Non-pigmented ciliary epithelial cell (primary cell): ENCODE data around the gene TEX19.

Experiments
- DNase-seq: peaks from one replicate; pipeline ENCODE4 v3.0.0-alpha.2; 2010; ENCODE audit warnings: low read depth

Gene TEX19

DNA sequence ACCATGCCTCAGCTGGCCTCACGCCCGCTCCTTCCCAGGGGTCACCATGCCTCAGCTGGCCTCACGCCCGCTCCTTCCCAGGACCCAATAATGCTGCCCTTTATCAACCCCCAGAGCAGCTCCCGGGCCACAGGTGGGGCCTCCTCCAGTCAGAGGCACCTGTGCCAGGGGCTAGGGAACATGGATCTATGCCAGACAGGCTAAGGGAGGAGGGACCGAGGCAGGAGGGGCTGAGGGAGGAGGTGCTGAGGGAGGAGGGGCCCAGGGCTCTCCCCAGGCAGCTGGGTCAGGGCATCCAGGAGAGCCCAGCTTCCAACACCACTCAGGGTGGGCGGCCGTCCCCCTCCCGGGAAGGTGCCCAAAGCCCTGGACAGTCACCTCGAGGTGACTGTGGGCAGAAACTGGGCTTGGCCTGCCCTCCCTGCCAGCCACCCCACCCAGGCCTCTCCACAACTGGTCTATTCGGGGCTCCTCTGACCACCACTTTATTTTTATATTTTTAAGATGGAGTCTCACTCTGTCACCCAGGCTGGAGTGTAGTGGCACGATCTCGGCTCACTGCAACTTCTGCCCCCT, 31.9 kb downstream of the TEX19 start:
- DNase-seq, result no peak

DNA sequence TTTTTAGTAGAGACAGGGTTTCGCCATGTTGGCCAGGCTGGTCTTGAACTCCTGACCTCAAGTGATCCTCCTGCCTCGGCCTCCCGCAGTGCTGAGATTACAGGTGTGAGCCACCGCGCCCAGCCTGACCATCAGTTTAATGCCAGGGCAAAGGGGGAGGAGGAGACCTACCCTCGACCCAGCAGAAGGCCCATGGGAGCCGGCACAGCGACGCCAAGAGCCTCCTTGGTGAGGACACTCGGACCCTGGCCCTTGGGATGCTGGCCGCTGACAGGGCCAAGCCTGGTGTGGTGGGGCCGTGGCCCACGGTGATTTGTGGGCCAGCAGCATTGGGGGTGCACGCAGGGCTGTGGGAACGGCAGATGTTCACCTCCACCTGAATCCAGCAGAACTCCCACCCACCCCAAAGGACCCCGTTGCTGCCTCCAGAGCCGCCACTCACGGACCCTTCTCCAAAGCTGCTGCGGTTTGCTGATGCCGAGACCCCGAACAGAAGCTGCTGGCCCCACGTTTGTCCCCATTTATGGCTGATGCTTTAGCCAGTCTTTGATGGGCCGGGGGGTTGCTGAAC, 32.5 kb downstream of the TEX19 start:
- DNase-seq, result no peak

DNA sequence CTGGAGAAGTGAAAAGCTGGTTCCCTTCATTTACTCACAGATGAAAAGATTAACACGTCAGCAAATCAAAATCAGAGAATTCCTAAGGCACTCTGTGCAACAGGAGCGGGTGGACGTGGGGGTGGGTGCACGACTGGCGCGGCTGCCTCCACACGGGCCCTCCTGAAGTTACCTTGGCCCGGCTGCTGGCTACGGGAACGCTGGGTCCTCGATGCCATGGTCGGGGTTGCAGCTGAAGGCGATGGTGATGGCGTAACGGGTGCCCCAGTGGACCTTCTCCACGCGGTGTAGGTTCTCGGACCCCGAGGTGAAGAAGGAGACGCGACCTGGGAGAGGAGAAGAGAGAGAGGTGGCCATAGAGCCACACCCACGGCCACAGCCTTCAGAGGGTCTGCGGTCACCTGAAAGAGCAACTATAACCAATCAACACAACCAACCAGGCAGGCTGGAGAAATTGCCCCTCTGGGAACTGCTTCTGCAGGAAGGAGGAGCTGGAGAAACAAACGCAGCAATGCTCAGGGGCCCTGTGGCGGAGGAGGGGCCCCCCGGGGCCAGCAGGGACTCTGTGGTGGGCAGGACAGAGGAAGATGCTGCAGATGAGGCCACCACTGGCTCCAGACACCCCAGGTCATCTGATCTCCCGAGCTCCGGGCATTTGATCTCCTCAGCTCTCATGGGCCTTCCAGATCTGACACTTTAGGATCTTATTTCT, 33.3 kb downstream of the TEX19 start:
- DNase-seq, result no peak

DNA sequence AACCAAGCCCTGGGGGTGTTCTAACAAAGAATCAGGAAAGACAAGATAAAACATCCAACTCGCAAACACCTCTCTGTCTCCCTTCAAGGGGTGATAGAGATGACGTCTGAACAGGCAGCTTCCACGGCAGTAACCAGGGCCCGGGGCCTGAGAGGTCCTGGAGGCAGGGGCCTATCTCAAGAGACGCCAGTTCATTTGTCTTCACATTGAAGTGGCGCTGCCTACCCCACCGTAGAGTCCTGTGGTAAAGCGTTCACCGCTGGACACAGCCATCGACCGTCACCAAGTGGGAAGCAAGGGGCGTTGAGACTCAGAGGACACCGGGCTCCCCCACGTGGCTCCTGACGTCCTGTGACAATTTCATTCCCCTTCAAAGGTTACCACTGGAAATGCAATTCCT, 33.9 kb downstream of the TEX19 start:
- DNase-seq, result no peak

DNA sequence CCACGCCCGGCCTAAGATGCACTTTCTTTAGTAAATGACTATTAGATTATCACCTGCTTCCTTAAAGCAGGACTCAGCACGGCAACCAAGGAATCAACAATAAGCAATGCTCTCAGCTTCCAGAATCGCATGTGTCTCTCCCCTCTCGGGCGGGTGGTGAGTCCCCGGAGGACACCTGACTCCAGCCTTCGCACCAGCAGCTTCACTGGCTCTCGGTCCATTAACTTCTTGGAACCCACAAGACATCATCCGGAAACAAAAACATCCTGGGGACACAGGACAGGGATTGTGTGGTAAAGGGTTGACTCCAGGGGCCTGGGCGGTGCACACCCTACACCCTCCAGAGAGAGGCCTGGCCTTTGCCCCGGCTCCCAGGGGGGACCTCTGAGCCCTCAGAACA, 35.2 kb downstream of the TEX19 start:
- DNase-seq, result no peak

DNA sequence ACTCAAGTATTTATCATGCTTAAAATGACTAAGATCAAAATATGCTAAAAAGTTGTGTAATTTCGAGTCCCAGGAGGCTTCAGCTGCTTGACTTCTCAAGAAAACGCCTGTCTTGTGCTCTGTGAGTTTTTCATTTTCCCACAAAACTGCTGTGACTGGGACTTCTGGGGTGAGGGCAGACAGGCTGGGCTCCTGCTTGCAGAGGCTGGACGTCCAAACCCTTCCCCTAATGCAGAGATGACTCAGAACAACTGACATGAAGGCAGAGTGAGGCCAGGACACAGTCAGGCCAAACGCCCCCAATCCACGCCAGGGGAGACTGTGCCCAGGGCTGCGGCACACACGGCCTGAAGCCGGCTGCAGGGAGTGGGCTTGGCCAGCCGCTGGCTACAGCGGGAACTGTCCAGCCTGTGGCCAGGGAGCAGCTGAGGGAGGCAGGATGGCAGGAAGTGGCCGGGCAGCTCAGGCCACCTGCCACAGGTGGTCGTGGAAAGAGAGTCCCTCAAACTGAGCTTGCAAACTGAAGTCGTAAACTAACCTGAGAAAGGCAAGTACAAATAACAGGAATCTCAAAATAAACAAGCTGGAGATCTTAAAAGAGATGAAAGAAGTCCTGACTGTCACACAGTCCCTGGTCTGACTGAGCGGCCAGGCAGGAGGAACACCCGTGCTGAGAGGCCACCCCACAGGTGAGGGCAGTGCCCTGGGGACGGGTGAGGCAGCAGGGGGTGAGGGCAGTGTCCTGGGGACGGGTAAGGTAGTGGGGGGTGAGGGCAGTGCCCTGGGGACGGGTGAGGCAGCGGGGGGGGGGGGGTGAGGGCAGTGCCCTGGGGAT, 37.8 kb downstream of the TEX19 start:
- peak; percentile 34 for DNase-seq

DNA sequence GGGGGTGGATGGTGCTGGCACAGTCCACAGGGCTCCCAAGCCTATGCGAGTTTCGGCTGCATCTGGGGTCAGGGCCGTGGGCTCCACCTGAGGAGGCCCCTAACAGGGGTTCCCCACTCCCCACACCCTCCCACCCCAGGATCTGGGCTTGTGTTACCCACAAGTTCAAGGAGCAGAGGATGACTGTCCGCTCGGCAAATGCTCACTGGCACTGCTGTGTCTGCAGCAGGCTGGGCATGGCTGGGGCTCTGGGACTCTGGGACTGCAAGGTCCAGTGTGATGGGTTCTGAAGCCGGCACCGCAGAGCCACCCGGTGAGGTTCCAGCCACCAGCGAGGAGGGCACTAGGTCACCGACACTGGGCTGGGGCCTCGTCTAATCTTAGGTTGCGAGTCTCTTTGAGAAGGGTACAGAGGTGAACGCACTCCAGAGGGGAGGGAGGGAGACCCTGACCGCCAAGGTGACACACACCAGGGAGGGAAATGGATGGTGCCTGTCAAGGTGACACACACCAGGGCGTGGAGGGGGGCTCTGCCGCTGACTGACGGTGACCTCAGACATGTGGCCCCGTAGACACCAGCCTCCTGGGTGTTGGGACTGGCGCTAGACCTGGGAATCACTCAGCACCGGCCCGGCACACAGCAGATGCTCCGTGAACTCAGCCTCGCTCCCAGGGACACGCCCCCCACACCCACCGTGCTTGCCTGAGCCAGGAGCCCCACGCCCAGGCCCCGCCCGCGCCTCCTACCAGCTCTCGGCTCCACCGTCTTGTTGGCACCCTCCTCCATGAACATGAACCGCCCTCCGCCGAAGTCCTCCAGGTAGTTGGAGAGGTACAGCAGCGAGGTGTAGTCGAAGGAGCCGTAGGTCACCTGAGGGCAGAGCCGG, 38.6 kb downstream of the TEX19 start:
- DNase-seq, result no peak

DNA sequence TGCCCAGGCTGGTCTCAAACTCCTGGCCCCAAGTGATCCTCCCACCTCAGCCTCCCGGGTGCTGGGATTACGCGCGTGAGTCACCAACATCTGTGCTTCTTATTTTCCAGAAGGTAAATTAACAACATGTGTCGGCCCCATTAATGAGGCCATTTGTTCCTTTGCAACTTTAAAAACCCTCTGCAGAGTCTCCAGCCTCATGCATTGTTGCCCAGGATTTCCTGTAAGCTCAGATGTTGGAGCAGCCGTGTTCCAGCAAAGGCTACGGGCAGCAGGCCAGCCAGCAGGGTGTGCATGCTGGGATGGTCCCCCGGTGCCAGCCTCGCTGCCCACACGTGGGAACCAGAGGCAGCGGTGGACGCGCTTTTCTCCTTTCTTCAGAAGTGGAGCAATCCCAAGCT, 40.0 kb downstream of the TEX19 start:
- no peak for DNase-seq

DNA sequence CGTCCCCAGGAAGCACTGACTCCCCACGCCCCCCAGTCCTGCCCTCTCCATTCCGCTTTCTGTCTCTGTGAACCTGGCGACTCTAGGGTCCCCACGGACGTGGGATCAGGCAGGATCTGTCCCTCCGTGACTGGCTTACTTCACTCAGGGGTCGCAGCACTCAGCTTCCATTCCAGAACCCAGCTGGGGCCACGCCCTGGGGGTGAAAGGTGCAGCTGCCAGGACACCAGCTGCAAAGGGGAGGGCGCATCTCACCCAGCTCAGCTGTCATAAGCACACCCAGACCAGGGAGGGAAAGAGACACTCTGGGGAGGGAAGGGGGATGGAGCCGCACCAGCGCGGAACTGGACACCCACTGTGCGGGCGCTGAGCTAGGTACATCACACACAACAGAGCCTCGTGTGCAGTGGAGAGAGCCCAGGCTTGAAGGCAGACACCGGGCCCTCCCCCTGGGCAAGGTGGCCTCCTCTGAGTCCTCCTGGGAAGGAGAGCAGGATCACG, 40.6 kb downstream of the TEX19 start:
- no peak for DNase-seq

DNA sequence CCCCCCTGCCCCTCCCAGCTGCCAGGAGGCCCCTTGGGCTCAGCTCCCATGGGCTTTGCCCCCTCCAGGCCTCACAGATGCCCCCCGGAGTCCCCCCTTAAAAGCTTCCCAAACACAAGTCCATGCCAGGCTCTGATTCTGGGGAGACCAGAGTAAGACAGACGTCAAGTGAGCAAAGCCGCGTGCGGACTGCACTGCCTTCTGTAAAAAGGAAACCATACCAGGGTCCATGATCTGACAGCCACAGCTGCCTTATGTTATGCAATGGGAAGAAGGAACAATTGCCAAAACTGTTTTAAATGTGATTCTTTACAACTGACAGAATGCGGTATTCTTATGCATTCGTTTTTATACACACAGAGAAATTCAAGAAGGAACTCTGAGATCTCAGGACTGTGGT, 41.2 kb downstream of the TEX19 start:
- DNase-seq, result no peak

DNA sequence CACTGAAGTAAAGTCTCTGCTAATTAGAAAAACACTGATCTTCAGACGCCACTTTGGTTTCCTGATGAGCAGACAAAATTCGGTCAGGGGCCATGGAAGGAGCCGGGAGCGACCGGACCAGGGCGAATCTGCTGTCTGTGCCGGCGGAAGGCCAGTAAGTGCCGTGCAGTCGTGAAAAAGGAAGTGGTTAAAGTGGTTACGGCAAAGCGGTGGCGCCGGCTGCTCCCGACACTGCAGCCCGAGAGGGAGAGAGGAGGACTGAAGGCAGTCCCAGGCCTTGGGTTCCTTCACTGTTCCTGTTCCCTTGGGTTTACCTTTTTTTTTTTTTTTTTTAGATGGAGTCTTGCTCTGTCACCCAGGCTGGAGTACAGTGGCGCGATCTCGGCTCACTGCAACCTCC, 41.8 kb downstream of the TEX19 start:
- no peak for DNase-seq

DNA sequence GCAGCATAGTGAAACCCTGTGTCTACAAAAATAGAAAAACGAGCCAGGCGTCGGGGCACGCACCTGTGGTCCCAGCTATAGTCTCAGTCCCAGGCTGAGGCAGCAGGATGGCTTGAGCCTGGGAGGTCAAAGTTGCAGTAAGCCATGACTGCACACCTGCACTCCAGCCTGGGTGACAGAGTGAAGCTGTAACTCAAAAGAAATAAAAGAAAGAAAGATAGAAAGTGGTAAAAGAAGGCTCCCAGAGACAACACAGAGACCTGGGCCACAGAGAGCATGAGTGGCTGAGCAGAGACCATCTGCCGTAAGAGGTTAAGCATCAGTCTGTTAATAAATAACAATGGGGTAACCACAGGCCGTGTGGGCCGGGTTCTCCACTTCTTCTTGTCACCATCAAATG, 43.8 kb downstream of the TEX19 start:
- no peak for DNase-seq

DNA sequence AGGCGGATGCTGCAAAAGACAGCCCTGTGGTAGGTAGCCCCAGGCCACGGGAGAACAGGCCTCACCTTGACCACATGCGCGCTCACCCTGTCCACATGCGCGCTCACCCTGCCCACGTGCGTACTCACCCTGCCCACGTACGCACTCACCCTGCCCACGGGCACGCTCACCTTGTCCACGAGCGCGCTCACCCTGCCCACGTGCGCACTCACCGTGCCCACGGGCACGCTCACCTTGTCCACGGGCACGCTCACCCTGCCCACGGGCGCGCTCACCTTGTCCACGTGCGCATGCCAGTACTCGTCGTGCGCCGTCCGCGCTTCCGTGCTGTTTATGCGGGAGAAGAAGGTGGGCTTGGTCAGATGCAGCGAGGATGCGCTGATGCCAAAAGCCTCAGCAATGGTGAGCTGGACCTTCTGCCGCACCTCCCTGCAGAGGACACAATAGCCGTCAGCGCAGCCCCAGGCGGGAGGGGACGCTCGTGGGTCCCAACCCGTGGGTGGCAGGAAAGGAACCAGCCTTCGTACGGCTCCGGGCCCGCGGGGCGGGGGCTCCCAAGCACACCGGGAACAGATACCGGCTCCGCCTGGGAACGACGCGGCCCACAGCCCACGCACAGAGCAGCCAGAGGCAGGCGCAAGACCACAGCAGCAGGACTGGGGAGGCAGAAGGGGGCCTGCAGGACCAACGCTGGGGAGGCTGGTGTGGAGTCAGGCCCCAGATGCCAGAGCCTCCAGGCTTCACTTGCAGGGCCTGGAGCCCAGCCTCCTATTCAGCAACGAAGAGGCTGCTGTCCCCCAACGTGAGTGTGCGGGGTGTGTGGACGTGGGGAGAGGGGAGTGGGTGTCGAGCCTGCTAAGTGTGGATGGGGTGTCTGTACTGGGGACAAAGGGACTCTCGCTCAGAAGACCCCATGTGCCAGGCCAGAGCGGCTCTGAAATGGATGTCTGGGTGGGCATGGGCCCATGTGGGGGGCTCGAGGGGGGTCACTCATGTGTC, 44.9 kb downstream of the TEX19 start:
- DNase-seq, result no peak

DNA sequence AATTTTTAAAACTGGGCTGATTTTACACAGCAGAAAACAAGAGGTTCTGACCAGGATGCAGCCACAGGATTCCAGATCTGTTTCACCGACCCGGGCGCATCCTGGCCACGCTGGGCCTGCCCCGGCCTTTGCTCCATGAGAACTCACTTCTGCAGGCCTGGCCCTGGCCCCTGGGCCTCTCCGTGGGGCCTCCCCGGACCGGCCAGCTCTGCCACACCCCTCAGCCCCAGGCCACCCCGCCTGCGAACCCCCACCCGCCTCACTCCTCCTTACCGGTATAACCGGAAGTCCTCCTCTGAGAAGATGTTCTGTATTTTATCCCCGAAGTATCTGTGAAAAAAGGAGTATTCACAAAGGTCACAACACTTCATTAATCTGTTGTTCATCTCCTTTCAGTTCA, 46.0 kb downstream of the TEX19 start:
- DNase-seq, result no peak

DNA sequence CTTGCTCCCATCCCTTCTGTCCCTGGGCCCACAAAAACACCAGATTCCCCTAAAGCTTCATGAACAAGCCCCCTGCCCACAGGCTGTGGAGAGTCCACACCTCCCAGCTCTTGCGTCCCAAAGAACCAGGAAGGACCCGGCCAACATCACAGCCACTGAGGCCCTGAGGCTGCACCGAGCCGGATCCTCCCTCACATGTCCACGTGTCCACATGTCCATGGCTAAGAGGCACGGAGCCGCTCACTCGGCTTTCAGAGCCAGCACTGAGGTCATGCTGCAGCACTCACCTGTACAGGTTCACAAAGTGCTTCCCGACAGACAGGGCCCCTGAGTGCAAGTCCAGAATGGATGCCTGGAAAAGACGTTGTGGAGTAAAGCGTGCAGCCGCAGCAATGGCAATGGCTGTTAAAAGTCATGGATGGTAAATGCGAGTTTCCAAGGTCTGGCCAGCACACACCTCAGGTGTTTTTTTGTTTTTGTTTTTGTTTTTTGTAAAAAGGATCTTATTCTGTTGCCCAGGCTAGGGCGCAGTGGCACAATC, 47.2 kb downstream of the TEX19 start:
- no peak for DNase-seq

DNA sequence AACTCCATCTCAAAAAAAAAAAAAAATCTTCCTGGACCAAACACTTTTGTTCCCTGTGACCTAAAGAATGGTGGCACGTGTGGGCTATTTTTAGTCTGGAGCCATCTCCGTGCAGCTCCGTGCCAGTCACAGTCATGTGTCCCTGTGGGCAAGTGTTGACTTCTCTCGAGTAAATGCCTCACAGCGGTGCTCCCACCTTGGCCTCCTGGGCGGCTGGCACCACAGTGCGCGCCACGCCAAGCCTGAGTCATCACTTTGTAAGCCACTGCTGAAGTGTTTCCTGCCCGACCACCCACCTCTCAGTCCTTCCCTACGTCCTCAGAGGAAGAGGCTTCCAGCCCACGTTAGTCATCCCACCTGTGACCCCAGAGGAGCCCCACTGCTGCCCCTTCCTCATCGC, 48.2 kb downstream of the TEX19 start:
- no peak for DNase-seq

DNA sequence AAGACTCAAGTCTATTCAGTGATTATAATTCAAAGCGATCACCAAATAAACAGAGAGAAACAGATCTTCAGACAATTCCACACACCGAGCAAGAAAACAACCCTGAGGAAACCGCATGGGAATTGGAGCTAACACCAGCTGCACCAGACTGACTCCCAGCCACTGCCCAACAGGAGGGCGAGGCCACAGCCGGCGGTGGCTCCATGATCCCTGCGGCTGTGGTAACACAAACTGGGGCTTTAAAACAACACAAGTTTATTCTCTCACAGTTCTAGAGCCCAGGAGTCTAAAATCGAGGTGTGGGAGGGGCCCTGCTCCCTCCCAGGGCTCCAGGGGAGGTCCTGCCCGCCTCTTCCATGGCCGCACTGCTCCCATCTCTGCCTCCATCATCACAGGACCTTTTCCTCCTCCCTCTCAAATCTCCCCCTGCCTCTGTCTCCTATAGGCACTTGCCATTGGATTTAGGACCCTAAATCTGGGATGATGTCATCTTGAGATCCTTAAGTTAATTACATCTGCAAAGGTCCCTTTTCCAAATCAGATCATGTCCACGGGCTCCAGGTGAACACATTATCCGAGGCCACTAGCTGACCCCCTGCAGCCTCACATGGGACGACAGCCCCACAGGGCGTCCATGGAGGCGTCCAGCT, 49.4 kb downstream of the TEX19 start:
- no peak for DNase-seq

DNA sequence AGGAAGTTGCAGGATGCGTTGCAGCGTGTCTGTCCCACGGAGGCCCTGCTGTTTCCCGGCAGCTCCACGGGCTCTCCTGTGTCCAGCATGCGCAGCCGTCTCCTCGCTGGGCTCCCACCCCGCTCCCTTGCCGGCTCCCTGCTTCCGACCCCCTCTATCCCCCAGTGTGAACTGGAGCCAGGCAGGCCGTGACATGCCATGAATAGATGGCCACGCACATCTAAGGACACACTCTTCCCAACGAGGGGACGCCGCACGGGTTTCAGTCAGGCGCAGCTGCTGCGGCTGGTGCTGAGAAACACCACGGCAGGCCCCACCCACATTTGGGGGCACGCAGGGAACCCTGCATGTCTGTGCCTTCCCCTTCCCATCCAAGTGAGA, 49.9 kb downstream of the TEX19 start:
- no peak for DNase-seq

DNA sequence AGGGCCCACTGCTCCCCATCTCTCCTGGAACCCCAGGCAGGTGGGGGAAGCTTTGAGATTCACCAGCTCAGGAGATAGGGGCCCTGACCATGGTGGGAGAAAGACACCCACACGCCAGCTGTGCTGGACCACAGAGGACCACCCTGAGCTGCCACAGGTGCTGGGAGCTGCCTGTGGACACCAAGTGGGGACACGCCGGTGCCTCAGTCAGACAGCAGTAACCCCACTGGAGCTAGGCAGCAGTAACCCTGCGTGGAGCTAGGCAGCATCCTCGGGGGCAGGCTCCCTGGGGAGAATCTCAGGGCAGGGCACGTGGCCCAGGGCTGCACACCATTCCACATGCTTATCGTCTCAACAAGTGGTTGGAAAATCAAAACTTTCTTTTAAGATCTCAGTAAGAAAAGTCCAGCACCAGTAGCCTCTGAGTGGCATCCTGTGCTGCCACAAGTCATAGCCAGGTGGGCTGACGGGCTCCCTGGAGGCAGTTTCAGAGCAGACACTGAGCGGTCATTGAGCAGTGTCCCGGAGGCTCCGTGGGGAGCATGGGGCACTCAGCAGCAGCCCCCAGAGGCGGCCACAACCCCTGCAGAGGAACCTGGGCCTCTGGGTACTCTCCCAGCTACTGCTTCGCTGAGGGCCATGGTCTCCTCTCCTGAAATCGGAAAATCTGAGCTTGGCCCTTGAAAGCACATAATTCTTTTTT, 51.1 kb downstream of the TEX19 start:
- DNase-seq, result no peak
